Measurements from ENCODE around the gene NBR1.

- TF ChIP-seq CTCF (IDR thresholded peaks at IDR 0.05; ENCODE audit: low read length), result no peak
- no peak for TF ChIP-seq EZH2 (IDR thresholded peaks at IDR 0.05; ENCODE audit: borderline replicate concordance, low read length)
These were observed 46.6 kb downstream of the NBR1 start for GRCh38 chr17:43217614-43218087.

All from OCI-LY1 (cell line).